GM21360 (cell line): Measurements from ENCODE around the gene ATG16L2.
"Not testable (repeated sequence)": the region's sequence is repeated elsewhere in the genome, so short reads cannot be mapped to it uniquely, and the experiment has no call there.

ENCODE experiments used
- ATAC-seq: cut with Tn5 transposase; IDR thresholded peaks from one replicate; pipeline ENCODE4 v1.9.1; 2021; ENCODE audit warnings: mild to moderate bottlenecking, moderate library complexity; ENCODE audit not compliant: unreplicated experiment

ATG16L2 gene

GRCh38 chr11:72779495-72780128 lies 34.6 kb upstream of the ATG16L2 start:
- no peak for ATAC-seq

- no peak for ATAC-seq
Observed at GRCh38 chr11:72780296-72781062, 33.7 kb upstream of the ATG16L2 start.

GRCh38 chr11:72781063-72781312 lies 33.2 kb upstream of the ATG16L2 start:
- no peak for ATAC-seq

GRCh38 chr11:72781313-72782080 lies 32.7 kb upstream of the ATG16L2 start:
- ATAC-seq: no peak

- ATAC-seq: no peak
Observed at GRCh38 chr11:72782081-72782920, 31.9 kb upstream of the ATG16L2 start.

- ATAC-seq: no peak
Observed at GRCh38 chr11:72783144-72783905, 30.9 kb upstream of the ATG16L2 start.

GRCh38 chr11:72784662-72785061 lies 29.5 kb upstream of the ATG16L2 start:
- ATAC-seq: no peak

GRCh38 chr11:72786305-72787215 lies 27.7 kb upstream of the ATG16L2 start:
- ATAC-seq: no peak

- ATAC-seq: no peak
Observed at GRCh38 chr11:72787216-72788104, 26.8 kb upstream of the ATG16L2 start.

GRCh38 chr11:72788241-72788640 lies 26.0 kb upstream of the ATG16L2 start:
- no peak for ATAC-seq

GRCh38 chr11:72789493-72790131 lies 24.6 kb upstream of the ATG16L2 start:
- ATAC-seq: no peak

GRCh38 chr11:72791228-72791627 lies 23.0 kb upstream of the ATG16L2 start:
- not testable (repeated sequence) for ATAC-seq

- ATAC-seq: no peak
Observed at GRCh38 chr11:72792437-72793021, 21.7 kb upstream of the ATG16L2 start.

- no peak for ATAC-seq
Observed at GRCh38 chr11:72793076-72793424, 21.2 kb upstream of the ATG16L2 start.

- peak; percentile 89 for ATAC-seq
Observed at GRCh38 chr11:72793425-72794367, 20.5 kb upstream of the ATG16L2 start, which contains the start of gene STARD10. TSS of gene STARD10 (minus strand) at chr11:72794047. CDS start at chr11:72781181, 12,866 bp downstream.

- no peak for ATAC-seq
Observed at GRCh38 chr11:72798361-72798760, 15.8 kb upstream of the ATG16L2 start.
